Measurements from ENCODE around the gene OSMR. TPM values are rescaled to one million over a fixed set of nuclear protein-coding genes. Genes with fewer than 3 reads are reported as not detected.
A peak's percentile ranks its signal among the peaks of the same experiment; 100 is the strongest.

Gene OSMR
- total RNA-seq, 1 experiment from 2014 or later: 46.0 TPM

- no peaks in the 10 kb centered on the region for H4K20me1 ChIP-seq (ENCODE audit: insufficient read depth)
- H3K9ac ChIP-seq (ENCODE audit: low read length): no peak overlapping the region
- BruUV-seq (replicated peaks): no TSS peak
- RAD21 ChIA-PET (ENCODE audit: low non-redundant PET in 1 of 2, low total read pairs in 2 of 2, uncharacterized antibody in 2 of 2, unreplicated experiment in 2 of 2): interaction anchor here (0.6 to 4.8 kb wide), 8 partner anchors 136 to 544 kb away, joined by 3 to 52 read pairs (median 8); no protein-coding TSS in a partner anchor
- ATAC-seq (peak; percentile 72), DNase-seq (ENCODE audit: low read depth, low spot score) (peak; percentile 75)
- intact Hi-C loops (cut with micrococcal nuclease): loop anchor here (1.0 to 5.0 kb wide), 6 partner anchors 137 to 601 kb away; no protein-coding TSS in a partner anchor
- no peaks in the 10 kb centered on the region for H3K79me2 ChIP-seq (ENCODE audit: insufficient read depth, low read length)
- H3K9me3 ChIP-seq (ENCODE audit: control insufficient read depth in 1 of 2, insufficient read depth in 1 of 2, low read depth in 1 of 2, low read length in 2 of 2): no peaks in the 10 kb centered on the region
- H3K4me3 ChIP-seq (replicated peaks in 1 of 2; ENCODE audit: low read depth in 1 of 2, low read length in 2 of 2): no peak overlapping the region
- no peak overlapping the region for H2AFZ ChIP-seq (ENCODE audit: low read depth, low read length, poor library complexity, severe bottlenecking)
- H3K27ac ChIP-seq (ENCODE audit: low read depth, low read length): no peak overlapping the region; the same call in 1 of the 2 replicates
- H3K27me3 ChIP-seq (ENCODE audit: insufficient read depth, low read length): no peaks in the 10 kb centered on the region
- H3K4me1 ChIP-seq (ENCODE audit: control insufficient read depth in 1 of 2, insufficient read depth in 2 of 2, low read length in 2 of 2): peaks cover 34 to 44% of the 10 kb centered on the region in 2 experiments
- H3K9me2 ChIP-seq (ENCODE audit: insufficient read depth): no peaks in the 10 kb centered on the region
- H3K36me3 ChIP-seq (ENCODE audit: control insufficient read depth in 1 of 2, insufficient read depth in 2 of 2, low read length in 2 of 2): no peaks in the 10 kb centered on the region
- POLR2A ChIA-PET: interaction anchor here (0.9 to 1.1 kb wide), 3 partner anchors 368 to 427 kb away, joined by 3 to 10 read pairs (median 5); no protein-coding TSS in a partner anchor
- peak; percentile 91 for TF ChIP-seq TCF7L2 (IDR thresholded peaks at IDR 0.05; ENCODE audit: borderline replicate concordance, extremely low read depth, insufficient read depth, insufficient read length)
- no peak for TF ChIP-seq ZFX (IDR thresholded peaks at IDR 0.05)
- no peak for TF ChIP-seq ZBTB33 (IDR thresholded peaks at IDR 0.05; ENCODE audit: extremely low read depth, insufficient replicate concordance, low read length)
- no peak for TF ChIP-seq EZH2 (IDR thresholded peaks at IDR 0.05)
- peak; percentile 96 for TF ChIP-seq RAD21 (IDR thresholded peaks at IDR 0.05; ENCODE audit: low read depth)
- peak; percentile 69 to 88 (median 86) for TF ChIP-seq CTCF (IDR thresholded peaks at IDR 0.05 in 2 of 3, conservative IDR thresholded peaks at IDR 0.05 in 1 of 3; ENCODE audit: borderline replicate concordance in 1 of 3, insufficient read depth in 1 of 3, low read depth in 2 of 3, low read length in 2 of 3)
- TF ChIP-seq EZH2phosphoT487 (IDR thresholded peaks at IDR 0.05; ENCODE audit: borderline replicate concordance): no peak
- TF ChIP-seq SRF (IDR thresholded peaks at IDR 0.05; ENCODE audit: low read depth): no peak
- H3K4me2 ChIP-seq (ENCODE audit: low read length): peak overlapping the region; percentile 27
- CTCF ChIA-PET: interaction anchor here (0.6 to 11.8 kb wide), 27 partner anchors 9 to 601 kb away, joined by 3 to 227 read pairs (median 5); no protein-coding TSS in a partner anchor
Observed at GRCh38 chr5:38809388-38810359, 36.1 kb upstream of the OSMR start.

Data from HCT116 (cell line).